NOMO-1 (cell line): Measurements from ENCODE around the gene CPNE2.

Source experiments
- DNase-seq, 2 experiments: peaks; one replicate each; lab custom pipeline; 2025; ENCODE audit not compliant: unreplicated experiment in 2 of 2; lab: John Stamatoyannopoulos, UW

CPNE2 gene

DNA sequence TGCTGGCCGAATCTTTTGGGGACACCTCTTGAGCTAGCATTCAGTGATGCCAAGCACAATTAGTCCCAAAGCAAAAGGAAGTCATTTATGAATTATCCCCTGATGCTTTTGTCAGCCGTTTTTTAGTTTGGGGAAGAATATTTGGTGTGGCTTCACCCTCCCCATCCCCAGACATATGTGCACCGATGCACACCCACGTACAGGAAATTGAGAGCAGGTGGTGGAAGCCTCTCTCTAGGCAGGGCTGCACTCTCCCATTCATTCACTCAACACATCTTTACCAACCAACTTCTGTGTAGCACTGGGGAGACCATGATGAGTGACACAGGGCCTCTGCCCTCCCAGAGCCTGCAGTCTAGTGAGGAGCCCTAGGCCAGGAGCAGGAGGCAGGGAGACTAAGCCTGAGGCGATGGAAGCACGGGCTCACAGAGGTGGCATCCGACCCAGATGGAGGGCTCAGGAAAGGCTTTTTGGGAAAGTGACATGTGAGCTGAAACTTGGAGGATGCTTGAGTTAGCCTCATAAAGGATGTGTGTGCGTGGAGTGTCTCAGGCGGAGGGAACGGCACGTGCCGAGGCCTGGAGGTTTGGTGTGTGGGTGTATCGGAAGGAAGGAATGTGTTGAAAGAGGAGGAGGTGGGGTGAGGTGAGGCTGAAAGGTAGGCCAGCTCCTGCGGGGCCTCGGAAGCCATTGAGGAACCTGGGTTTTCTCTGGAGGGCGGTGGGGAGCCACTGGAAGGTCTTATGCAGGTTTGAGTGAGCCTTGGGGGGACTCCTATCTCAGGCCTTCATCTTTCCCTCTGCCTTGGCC is 49.6 kb downstream of the CPNE2 start:
- DNase-seq: no peak

DNA sequence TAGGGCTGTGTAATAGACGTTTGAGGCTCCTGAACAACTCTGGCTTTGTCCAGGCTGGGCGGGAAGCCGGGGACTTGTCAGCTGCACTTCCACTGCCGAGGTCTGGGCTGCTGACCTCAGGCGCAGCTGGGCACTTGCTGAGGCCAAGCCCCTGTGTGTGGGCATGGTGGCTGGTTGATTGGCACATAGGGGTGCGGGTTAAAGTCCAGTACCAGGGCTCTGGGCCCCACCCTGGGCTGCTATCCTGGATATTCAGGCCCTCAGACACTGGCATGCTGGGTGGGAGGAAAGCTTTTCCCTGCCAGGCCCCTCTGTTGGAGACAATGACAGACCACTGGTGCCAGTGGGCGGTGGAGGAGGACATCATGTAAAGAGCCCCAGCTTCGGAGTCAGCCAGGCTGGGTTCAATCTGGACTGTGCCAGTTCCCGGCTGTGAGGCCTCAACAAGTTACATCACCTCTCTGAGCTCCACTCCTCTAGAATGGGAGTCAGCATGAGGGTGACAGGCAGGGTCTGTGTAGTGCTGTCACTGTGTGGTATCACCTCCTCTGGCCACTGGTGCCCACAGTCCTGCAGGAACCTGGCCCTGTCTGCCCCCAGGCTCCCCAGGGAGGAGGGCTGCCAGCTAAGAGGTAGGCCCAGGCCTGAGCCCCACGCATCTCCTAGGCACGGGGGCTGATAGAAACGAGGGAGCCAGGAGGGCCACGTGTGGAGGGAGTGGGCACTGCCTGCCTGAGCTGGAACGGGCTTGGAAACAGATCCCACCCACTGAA is 51.0 kb downstream of the CPNE2 start:
- no peak for DNase-seq

DNA sequence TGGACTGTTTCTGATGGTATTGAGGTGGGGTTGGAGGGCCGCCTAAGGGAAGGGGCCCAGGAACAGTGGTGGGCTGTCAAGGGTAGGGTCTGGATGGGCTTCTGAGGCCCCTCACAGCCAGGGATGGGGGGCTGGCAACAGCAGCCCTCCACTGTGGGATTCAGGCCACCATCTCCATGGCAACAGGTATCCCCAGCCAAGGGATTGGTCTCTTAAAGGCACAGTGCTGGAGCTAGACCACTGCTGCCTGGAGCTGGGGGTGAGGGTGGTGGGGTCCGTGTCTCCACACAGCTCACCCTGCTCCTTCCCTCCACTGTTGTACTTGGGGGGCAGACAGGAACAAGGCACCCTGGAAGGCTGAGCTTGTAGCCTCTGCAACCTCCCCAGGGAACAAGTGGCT is 51.6 kb downstream of the CPNE2 start:
- no peak for DNase-seq

DNA sequence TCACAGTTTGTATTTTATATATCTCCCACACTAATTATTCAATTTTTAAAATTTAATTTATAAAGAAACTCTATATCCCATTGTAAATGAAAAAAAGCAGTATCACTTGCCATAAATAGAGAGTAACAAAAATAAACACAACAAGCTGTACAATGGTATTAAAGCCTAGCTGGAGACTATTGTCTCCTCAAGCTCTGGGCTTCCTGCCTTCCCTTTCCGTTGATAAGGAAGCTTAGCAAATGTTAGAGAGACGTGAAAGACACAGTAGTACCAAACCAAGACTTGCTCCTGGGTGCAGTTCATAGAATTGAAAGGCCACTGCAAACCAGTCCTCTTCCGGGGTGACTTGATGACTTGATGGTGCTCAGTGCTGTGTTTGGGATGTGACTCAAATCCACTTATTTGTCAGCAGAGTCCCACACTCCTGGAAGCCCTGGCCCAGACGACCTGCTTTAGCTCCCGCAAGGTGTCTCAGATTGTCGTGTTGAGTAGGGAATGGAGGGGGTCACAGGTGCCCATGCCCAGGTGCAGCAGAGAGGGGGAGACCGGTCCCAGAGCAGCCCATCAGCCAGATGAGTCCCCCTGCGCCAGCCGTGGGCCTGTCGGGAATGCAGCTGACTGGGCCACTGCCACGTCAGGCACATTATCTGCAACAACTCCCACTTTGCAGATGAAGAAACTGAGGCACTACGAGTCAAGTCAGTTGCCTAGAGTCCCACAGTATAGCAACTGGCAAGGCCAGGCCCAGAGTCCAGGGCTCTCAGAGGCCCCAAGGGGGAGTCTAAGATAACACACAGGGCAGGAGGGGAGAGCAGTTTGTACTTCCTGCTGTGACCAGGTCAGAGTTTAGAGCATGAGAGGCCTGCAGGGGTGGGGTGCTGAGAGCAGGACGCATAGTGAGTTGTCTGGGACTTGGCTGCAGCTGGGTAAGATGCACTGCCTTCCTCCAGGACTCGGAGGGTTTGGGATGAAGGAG is 53.0 kb downstream of the CPNE2 start:
- DNase-seq: no peak

DNA sequence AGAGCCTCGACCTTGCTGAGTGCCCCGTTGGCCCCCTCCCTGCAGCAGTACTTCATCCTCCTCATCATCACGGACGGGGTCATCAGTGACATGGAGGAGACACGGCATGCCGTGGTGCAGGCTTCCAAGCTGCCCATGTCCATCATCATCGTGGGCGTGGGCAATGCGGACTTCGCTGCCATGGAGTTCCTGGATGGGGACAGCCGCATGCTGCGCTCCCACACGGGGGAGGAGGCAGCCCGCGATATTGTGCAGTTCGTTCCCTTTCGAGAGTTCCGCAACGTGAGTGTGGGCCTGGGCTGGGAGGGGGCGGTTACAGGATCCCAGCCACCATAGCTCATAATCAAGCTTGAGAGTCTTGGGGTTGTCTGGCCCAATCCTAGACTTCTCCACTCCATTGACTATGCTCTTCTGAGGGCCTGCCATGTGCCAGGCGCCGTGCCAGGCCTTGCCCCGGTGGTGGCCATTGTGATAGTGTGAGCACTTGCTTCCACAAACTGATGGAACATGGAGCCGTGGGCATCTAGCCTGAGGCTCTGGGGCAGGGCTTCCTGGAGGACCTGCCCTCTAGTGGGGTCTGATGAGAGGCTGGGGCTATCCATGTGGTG is 53.8 kb downstream of the CPNE2 start:
- DNase-seq: no peak

DNA sequence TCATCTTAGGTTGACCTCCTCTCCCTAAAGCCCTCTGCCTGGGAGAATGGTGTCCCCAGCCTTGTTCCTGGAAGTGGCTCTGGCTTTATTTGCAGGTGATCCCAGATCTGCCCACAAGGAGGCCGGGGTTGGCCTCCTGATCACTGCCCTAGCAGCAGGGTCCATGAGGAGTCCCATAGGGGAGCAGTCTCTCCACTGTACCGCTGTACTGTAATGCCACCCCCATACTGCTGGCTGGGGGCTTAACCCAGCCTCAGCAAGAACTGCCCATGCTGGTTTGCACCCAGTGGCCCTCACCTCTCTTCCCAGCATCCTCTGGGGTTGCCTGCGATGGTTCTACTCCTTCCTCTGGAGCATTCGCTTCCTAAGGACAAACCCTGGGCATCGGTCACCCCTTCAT is 54.4 kb downstream of the CPNE2 start:
- no peak for DNase-seq

DNA sequence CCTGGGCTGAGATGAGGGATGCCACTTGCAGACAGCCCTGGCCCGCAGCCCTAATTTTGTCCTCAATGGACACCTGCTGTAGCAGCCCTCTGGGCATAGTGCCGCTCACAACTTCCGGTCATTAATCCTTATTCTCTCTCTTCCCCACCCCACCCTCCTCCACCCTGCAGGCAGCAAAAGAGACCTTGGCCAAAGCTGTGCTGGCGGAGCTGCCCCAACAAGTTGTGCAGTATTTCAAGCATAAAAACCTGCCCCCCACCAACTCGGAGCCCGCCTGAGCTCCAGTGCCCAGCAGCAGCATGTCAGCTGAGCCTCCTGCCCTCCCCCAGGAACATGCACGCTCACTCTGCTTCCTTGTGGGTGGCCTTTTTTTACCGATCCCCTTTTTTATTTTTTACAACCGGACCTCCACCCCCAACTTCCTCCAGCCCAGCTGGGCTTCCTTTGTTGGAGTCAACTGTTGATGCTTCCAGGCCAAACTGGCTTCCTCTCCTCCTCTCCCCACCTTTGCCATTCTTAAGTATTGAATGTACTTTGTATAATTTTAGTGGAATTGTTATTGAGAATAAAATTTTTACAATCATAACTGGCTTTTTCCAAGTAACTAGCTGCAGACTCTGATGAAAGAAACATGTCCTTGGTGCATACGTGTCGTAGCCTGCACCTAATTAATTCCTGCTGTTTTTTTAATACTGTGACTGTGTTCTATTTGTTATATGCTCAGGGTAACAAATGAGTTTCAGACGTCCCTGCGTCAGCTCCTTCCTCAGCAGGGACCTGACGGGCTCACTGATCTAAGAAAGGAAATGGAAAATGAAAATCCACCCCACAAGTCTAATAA is 55.2 kb downstream of the CPNE2 start:
- DNase-seq: peak; percentile 29 to 37

DNA sequence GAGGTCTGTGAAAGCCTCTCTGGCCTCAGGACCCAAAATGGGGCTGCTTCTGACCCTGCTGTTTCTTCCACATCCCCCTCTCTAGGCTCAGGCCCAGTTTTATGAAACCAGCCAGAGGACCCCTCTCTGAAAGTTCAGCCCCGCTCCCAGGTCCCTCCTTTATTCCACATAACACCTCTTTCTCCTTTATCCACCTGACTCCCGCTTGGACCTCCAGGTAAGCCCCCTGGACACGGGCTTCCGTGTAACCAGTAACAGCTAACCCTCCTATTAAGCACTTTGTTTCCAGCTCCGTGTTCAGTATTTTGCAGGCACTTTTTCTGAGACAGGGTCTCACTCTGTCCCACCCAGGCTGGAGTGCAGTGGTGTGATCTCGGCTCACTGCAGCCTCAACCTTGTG is 56.1 kb downstream of the CPNE2 start:
- no peak for DNase-seq

DNA sequence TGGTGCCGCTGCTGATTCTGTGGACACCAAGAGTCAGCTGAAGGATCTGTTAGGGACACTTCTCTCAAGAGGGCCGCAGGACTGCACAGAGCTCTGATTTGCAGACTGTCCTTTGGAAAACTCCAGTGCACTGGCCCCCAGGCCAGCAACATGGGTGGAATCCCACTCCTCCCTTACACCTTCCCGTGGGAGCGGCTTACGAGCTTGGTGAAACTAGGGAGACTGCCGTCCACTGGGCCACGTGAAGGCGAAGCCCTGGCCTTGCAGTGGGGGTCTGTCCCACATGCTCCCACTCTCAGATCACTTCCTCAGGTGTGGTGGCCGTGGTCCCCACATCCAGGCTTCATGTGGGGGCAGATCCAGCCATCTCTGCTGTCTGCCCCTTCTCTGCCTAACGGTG is 57.0 kb downstream of the CPNE2 start:
- no peak for DNase-seq

DNA sequence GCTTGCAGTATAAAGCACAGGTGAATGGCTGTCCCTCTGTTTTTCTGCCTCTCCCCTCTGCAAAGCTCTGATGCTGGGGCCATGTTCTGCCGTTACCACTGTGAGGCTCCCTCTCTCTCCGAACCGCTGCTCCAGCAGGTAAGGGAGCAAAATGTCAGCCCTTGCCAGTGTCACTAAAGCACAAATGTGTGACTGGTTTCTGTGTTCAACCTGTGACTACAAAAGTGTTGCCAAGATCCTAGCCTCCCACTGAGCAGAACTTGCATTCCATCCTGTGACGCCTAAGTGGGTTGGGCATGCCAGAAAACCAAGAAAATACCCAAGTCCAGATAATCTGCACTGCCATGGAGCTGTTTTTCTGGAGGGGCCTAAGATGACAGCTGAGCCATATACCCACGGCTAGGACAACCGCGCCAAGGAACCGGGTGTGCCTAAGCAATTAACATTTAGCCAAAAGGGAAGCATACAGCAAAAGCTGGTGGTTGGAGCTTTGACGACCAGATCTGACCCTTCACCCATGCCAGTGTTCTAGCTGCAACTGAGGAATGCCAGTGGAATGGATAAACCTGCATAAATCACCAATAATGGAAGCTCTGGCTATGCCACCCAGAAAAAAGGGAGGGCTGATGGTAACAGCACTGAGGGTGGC is 58.4 kb downstream of the CPNE2 start:
- no peak for DNase-seq

DNA sequence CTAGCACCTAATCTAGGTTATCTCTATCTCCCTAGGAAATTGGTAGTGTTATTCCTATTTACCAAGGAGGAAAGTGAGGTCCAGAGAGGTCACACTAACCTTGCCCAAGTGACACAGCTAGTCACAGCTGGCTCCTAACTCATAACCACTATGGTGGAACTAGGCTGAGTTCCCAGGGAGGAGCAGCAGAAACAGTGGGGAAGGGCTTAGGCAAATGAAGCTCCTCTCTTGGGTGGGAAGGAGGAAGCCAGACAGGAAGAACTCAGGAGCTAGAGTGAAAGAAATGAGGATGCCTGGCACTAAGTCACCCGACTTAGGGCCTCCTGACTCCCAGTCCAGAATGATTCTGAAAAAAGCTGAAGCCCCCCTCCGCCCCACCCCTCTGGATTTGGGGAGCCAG is 59.0 kb downstream of the CPNE2 start:
- no peak for DNase-seq

DNA sequence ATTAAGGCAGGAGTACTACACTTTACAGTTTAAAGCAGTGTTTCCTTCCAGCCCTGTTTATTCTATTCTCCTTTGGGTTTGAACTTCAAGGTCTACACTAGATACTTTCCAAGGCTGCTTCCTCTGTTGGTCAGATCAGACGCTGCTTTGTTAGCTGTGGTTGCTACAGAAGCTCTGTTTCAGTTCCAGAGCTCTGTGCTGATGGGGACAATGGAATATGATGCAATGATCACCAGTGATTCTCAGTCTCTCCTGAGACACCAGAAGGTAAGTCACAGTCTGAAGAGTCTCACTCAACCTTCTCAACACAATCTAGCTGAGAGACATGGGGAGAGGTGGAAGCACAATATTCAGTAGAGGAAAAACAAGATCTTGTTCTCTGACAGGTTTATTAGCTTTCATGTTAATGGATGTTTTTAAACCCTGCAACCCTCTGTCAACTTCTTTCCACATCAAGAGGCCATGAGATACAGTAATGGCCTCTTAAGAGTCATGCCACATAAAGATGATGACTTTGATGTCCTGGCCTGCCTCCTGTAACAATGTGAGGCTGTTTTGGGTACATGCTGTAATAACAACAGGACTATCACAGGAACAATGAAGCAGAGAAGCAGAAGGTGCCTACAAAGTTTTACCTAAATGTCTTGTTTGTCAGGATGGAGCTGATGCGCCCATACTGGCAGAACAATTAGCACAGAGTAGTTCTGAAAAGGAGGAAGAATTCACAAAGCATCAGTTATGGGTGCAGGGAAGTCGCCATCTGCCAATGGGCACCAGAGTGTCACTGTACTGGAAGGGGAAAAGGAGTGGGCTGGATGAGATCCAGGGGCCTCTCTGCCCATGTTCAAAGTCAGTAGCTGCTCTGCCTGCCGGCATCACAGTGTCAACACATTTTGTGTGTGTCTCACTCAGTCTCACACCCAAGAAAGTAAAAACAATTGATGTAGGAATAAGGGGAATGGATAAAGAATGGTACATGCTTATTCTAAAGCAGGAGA is 60.0 kb downstream of the CPNE2 start:
- no peak for DNase-seq

DNA sequence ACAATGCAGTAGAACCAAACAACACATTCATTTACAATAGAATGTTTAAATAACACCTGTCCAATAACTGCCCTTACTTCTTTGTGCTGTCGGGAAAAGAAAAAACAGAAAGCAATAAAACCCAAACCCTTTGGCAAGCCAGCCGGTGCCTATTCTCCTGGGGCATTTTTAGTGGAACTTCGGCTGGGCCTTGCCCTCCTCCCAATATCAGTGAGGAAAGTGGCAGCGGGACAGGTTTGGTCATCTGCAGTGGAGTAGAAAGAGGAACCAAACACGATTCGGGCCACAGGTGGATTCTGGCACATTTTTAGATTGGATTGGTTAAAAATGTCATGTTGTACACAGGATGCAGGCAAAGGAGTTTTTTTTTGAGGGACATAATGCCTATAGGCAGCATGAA is 61.5 kb downstream of the CPNE2 start:
- DNase-seq: no peak

DNA sequence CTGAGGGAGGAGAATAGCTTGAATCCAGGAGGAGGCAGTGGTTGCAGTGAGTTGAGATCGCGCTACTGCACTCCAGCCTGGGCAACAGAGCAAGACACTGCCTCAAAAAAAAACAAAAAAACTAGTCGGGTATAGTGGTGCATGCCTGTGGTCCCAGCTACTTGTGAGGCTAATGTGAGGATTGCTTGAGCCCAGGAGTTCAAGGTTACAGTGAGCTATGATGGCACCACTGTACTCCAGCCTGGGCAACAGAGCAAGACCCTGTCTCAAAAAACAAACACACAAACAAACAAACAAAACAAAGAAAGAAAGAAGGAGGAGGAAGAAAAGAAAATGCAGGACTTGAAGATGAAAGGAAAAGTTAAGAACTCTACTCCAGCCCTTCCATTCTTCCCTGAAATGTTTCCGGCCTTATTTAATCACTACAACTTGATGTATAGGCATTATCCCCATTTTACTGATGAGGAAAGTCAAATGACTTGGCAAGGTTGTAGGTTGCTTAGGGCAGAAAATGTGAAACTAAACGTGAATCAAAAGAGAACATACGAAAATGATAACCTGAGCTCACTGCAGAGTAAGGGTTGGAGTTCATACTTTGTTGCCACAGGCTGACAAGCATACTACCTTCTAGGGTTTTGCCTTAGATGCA is 63.4 kb downstream of the CPNE2 start:
- DNase-seq: no peak

DNA sequence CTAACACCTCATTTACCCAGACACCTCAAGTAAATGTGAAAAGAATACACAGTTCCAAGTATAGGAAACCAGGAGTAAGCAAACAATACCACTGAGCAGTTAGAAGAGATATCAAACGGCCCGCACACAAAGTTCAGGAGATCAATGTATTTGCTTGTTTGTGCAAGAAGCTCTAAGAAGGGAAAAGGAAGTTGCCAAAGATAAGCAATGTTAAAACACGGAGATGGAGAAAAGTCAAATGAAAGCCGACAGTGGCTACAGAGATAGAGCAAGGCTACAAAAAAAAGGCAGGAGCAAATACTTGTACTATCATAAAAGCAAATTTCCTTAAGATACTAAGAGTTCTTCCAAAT is 63.9 kb downstream of the CPNE2 start:
- DNase-seq: no peak

DNA sequence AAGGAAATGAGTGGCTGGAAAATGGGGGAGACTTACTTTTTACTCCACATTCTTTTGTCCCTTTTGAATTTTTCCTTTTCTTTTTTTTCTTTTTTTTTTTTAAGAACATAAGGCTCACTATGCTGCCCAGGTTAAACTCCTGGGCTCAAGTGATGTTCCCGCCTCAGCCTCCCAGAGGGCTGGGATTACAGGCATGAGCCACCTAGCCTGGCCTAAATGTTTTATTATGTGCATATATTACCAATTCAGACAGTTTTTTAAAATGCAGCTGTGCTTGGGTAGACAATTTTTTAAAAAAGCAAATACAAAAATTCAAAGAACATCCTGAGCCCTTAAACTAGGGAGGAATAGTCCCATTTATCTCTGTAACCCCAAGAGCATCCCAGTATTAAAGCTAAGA is 65.2 kb downstream of the CPNE2 start:
- no peak for DNase-seq

DNA sequence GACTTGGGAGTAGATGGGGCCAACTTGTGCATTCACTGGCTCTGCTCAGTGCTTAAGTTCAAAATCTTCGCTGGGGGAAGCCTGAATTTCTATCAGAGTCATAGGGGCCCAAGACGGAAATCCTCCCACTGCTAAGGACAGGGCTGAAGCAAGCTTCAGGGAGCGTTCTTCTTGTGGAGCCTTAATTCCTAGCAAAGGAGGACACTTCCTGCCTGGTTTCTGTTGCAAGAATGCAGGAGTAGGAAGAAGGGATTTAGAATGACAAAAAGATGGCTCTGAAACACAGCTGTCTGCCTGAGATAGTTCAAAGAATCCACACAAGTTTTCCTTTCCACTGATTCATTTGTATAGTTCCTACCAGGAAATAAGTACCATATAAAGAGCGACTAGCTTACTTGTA is 67.1 kb downstream of the CPNE2 start:
- DNase-seq: no peak

DNA sequence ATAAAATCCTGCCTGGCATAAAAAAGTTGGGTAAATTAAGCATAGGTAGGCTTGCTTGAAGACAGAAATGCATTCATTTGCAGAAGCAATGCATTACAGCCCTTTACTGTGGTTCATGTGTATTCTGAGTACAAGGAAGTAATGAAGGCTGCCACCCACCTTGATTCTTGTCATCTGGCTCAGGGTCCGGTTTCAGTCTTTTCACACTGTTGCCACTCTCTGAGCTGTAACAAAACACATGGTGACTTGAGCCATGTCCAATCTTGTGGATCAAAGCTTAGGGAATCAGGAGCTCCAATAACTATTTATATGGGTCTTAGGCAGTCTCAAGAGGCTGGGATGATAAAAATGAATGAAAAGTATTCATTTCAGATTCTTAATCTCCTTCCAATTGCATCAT is 71.5 kb downstream of the CPNE2 start:
- DNase-seq: no peak
